Suppressor macrophage (primary cell): ENCODE results near the gene ADD3.
A peak's percentile ranks its signal among the peaks of the same experiment; 100 is the strongest.
"Not testable (repeated sequence)": the region's sequence is repeated elsewhere in the genome, so short reads cannot be mapped to it uniquely, and the experiment has no call there.

Experiments
- DNase-seq, 4 experiments: peaks; one replicate each; pipeline ENCODE4 v3.0.0-alpha.2; 2020 to 2022

Gene ADD3

GRCh38 chr10:110035070-110035921 lies 27.5 kb downstream of the ADD3 start:
- no peak for DNase-seq

- no peak for DNase-seq
These were observed 28.9 kb downstream of the ADD3 start for GRCh38 chr10:110036640-110037039.

GRCh38 chr10:110039254-110039653 lies 31.5 kb downstream of the ADD3 start:
- no peak for DNase-seq

- no peak for DNase-seq
These were observed 32.3 kb downstream of the ADD3 start for GRCh38 chr10:110040108-110040507.

DNA sequence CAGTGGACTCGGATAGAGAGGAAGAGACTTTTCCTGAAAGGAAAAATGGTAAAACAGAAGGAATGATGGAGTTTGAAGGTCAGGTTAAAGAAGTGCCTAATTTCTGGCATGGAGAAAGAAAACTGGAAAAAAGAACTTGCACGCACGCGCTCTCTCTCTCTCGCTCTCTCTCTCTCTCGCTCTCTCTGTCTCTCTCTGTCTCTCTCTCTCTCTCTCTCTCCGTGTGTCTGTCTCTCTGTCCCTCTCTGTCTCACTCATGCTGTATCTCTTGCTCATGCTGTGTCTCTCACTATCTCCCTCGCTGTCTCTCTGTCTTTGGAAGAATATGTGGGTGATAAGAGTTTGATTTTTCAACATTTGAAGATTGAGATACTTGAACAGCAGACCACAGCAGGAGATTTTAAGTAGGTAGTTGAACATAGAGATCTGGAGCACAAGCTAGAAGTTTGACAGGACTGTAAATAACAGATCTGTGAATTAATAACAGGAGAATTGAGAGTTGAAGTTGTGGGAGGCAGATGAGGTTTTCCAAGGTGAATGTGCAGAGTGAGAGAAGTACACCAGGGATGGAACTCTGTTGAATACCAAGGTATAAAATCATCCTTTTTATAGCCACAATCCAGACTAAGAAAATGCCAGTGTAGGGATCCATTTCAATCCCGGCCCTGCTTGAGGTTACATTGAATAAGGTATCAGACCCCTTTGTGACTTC lies 33.1 kb downstream of the ADD3 start:
- no peak for DNase-seq

- DNase-seq: no peak
These were observed 33.7 kb downstream of the ADD3 start for GRCh38 chr10:110041479-110041829.

DNA sequence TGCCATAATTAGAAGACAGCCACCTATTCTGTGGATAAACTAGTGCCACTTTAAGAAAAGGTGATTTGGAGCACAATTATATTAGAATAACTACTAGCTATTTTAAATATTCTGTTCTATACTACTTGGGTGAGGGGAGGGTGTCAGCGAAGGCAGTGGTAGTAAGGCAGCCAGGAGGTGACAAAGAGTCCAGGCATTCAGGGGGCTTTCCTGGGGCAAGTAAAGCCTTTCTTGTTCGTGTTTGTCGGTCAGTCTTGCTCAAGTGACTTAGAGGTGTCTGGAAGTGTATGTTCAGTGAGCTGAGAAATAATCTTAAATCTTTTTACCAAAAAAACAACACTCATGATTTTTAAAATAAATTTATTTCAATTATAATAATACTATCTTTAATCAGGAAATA lies 34.4 kb downstream of the ADD3 start:
- DNase-seq: no peak

- DNase-seq: no peak
These were observed 35.1 kb downstream of the ADD3 start for GRCh38 chr10:110042891-110043290.

- DNase-seq: no peak
These were observed 36.9 kb downstream of the ADD3 start for GRCh38 chr10:110044681-110045080.

DNA sequence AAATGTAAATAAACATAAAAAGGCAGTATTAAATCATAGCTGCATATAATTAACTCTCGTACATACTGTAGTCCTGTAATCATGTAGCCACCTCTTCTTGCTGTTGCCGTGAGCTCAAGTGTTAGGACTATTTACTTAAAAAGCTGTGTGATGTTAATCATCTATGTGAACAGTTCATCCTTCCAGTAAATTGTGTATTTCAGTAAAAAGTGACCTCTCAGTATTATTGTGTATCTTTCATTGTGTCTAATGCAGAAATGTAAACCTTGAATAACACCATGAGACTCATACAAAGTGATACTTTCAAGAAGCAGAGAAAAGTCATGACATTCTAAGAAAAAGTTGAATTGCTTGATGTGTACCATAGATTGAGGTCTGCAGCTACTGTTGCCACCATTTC lies 38.0 kb downstream of the ADD3 start:
- DNase-seq: no peak

GRCh38 chr10:110048145-110048544 lies 40.4 kb downstream of the ADD3 start:
- not testable (repeated sequence) for DNase-seq

DNA sequence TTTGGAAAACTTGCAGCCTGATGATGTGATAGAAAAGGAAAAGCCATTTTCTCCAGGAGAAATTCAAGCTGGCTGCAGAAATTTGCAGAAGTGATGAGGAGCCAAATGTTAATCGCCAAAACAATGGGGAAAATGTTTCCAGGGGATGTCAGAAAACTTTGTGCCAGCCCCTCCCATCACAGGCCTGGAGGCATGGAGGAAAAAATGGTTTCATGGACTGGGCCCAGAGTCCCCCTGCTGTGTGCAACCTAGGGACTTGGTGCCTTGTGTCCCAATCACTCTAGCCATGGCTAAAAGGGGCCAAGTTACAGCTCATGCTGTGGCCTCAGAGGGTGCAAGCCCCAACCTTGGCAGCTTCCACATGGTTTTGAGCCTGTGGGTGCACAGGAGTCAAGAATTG lies 41.0 kb downstream of the ADD3 start:
- DNase-seq: no peak

DNA sequence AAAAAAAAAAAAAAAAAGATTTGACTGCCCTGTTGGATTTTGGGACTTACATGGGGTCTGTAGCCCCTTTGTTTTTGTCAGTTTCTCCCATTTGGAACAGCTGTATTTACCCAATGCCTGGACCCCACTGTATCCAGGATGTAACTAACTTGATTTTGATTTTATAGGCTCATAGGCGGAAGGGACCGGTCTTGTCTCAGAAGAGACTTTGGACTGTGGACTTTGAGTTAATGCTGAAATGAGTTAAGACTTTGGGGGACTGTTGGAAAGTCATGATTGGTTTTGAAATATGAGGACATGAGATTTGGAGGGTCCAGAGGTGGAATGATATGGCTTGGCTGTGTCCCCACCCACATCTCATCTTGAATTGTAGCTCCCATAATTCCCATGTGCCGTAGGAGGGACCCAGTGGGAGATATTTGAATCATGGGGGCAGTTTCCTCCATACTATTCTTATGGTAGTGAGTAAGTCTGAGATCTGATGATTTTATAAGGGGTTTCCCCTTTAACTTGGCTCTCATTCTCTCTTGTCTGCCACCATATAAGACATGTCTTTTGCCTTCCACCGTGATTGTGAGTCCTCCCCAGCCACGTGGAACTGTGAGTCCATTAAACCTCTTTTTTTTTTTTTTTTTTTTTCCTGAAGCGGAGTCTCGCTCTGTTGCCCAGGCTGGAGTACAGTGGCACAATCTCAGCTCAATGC lies 42.3 kb downstream of the ADD3 start:
- not testable (repeated sequence) for DNase-seq

DNA sequence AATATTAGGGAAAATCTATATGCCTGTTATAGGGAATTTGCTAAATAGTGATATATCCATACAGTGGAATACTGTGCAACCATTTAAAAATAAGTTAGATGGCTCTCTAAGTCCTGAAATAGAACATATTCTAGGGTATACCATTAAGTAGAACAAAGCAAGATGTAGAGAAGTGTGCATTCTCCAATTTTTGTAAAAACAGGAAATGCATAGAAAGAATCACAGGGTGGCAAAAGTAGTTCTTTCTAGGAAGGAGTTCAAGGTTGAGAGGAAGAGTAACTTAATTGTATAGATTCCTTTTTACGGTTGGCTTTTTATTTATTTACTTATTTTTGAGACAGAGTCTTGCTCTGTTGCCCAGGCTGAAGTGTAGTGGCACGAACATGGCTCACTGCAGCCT lies 43.7 kb downstream of the ADD3 start:
- DNase-seq: peak in 2 of 4 experiments; percentile 9 to 27

- no peak for DNase-seq
These were observed 45.1 kb downstream of the ADD3 start for GRCh38 chr10:110052916-110053315.

- DNase-seq: no peak
These were observed 49.0 kb downstream of the ADD3 start for GRCh38 chr10:110056822-110057221.

GRCh38 chr10:110057456-110057855 lies 49.7 kb downstream of the ADD3 start:
- no peak for DNase-seq

- DNase-seq: no peak
These were observed 50.4 kb downstream of the ADD3 start for GRCh38 chr10:110058212-110058611.

DNA sequence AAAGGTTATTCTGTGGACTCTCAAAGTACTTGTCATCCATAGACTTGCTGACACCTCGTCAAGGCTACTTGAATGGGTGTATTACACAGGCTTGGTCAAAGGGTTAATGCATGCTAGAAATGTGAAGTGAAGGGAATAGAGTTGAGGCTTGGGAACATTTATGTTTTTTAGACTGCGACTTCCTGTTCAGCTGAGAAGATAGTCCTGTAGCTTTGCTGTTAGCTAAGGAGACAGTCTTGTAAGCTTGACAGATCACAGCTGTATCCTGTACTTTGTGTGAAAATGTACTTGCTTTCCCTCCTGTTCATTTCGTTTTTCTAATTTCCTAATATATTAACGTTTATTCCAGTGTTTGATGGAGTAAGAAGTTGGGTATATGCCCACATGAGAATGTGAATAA lies 52.1 kb downstream of the ADD3 start:
- DNase-seq: no peak

- DNase-seq: no peak
These were observed 53.9 kb downstream of the ADD3 start for GRCh38 chr10:110061687-110062086.

DNA sequence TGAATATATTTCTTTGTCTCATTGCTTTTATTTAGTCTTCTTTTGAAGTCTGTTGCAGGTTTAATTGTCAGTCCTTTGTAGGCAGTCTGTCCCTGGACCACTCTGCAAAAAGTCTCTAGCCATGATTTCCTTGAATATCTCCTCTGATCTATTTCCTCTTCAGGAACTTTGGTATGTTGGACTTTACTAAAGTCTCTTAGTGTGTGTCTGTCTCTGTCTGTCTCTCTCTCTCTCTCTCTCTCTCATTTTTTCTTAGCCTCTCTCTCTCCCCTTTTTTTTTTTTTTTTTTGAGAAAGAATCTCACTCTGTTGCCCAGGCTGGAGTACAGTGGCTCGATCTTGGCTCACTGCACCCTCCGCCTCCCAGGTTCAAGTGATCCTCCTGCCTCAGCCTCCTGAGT lies 57.5 kb downstream of the ADD3 start:
- no peak for DNase-seq

GRCh38 chr10:110067960-110068770 lies 60.4 kb downstream of the ADD3 start:
- DNase-seq: peak; percentile 36 to 62 (median 51)

DNA sequence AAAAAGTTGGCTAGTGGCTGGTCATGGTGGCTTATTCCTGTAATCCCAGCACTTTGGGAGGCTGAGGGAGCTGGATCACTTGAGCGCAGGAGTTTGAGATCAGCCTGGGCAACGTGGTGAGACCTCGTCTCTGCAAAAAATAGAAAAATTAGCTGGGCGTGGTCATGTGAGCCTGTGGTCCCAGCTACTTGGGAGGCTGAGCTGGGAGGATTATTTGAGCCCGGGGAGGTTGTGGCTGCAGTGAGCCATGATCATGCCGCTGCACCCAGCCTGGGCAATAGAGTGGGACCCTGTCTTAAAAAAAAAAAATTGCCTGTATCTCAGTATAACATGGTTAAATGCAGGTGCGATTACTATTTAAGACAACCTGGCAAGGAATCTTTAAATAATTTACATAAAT lies 61.0 kb downstream of the ADD3 start:
- DNase-seq: no peak
